H9 (cell line): ENCODE measurements around the gene NFAM1. TPM values are rescaled to one million over a fixed set of nuclear protein-coding genes. Genes with fewer than 3 reads are reported as not detected.

Experiments
- DNase-seq: peaks from one replicate; pipeline ENCODE4 v3.0.0-alpha.2; 2017
- H2AFZ ChIP-seq: one replicate; pipeline ENCODE4 v1.6.1; 2013; ENCODE audit warnings: mild to moderate bottlenecking, low read length, control low read depth, moderate library complexity
- H2AK5ac ChIP-seq: 2 replicates; pipeline ENCODE4 v1.6.1; 2013; ENCODE audit warnings: low read length, control low read depth, mixed read lengths; ENCODE audit not compliant: insufficient read length
- H2BK120ac ChIP-seq: one replicate; pipeline ENCODE4 v1.6.1; 2013; ENCODE audit warnings: low read depth, mild to moderate bottlenecking, low read length, control low read depth, inconsistent platforms; ENCODE audit not compliant: poor library complexity, severe bottlenecking
- H2BK12ac ChIP-seq: 2 replicates; pipeline ENCODE4 v1.6.1; 2013; ENCODE audit warnings: low read length, control low read depth, mixed read lengths, low read depth; ENCODE audit not compliant: insufficient read length
- H2BK15ac ChIP-seq: 2 replicates; pipeline ENCODE4 v1.6.1; 2013; ENCODE audit warnings: low read depth, low read length, control low read depth
- H2BK20ac ChIP-seq: one replicate; pipeline ENCODE4 v1.6.1; 2013; ENCODE audit warnings: low read depth, mild to moderate bottlenecking, low read length, control low read depth, inconsistent platforms; ENCODE audit not compliant: poor library complexity, severe bottlenecking
- H2BK5ac ChIP-seq: 2 replicates; pipeline ENCODE4 v1.6.1; 2013; ENCODE audit warnings: low read length, control low read depth, mixed read lengths; ENCODE audit not compliant: insufficient read length
- H3K14ac ChIP-seq: 2 replicates; pipeline ENCODE4 v1.6.1; 2013; ENCODE audit warnings: low read length, control low read depth; ENCODE audit not compliant: insufficient read depth
- H3K18ac ChIP-seq: 2 replicates; pipeline ENCODE4 v1.6.1; 2013; ENCODE audit warnings: low read depth, mild to moderate bottlenecking, mixed read lengths, low read length, control low read depth; ENCODE audit not compliant: insufficient read length
- H3K23ac ChIP-seq: 2 replicates; pipeline ENCODE4 v1.6.1; 2013; ENCODE audit warnings: low read length, control low read depth, mixed read lengths, low read depth; ENCODE audit not compliant: insufficient read length
- H3K23me2 ChIP-seq: 2 replicates; pipeline ENCODE4 v1.6.1; 2013; ENCODE audit warnings: low read depth, mild to moderate bottlenecking, mixed read lengths, low read length, control low read depth; ENCODE audit not compliant: insufficient read length, poor library complexity, severe bottlenecking
- H3K27ac ChIP-seq: 2 replicates; pipeline ENCODE4 v1.5.1; 2013; ENCODE audit warnings: low read length, control low read depth, mixed read lengths, low read depth; ENCODE audit not compliant: insufficient read length
- H3K27me3 ChIP-seq: 2 replicates; pipeline ENCODE4 v1.6.1; 2013; ENCODE audit warnings: low read length, control low read depth, inconsistent platforms; ENCODE audit not compliant: insufficient read depth
- H3K4ac ChIP-seq: 2 replicates; pipeline ENCODE4 v1.6.1; 2013; ENCODE audit warnings: low read depth, mild to moderate bottlenecking, control low read depth, inconsistent platforms, low read length, moderate library complexity
- H3K4me1 ChIP-seq: 2 replicates; pipeline ENCODE4 v1.6.1; 2013; ENCODE audit warnings: low read length, control low read depth, inconsistent platforms; ENCODE audit not compliant: insufficient read depth
- H3K4me2 ChIP-seq: 2 replicates; pipeline ENCODE4 v1.6.1; 2013; ENCODE audit warnings: low read length, control low read depth, mixed read lengths; ENCODE audit not compliant: insufficient read length, insufficient read depth
- H3K56ac ChIP-seq: 2 replicates; pipeline ENCODE4 v1.6.1; 2013; ENCODE audit warnings: low read depth, mild to moderate bottlenecking, mixed read lengths, low read length, control low read depth; ENCODE audit not compliant: insufficient read length
- H3K79me1 ChIP-seq: 2 replicates; pipeline ENCODE4 v1.6.1; 2013; ENCODE audit warnings: low read depth, mild to moderate bottlenecking, moderate library complexity, low read length, control low read depth, inconsistent platforms; ENCODE audit not compliant: insufficient read depth, poor library complexity, severe bottlenecking
- H3K79me2 ChIP-seq: 2 replicates; pipeline ENCODE4 v1.6.1; 2013; ENCODE audit warnings: low read length, control low read depth, inconsistent platforms; ENCODE audit not compliant: insufficient read depth
- H3K9ac ChIP-seq: 2 replicates; pipeline ENCODE4 v1.6.1; 2013; ENCODE audit warnings: low read length, control low read depth, mixed read lengths; ENCODE audit not compliant: insufficient read length; ENCODE audit errors: extremely low read depth
- H3K9me3 ChIP-seq: one replicate; pipeline ENCODE4 v1.6.1; 2013; ENCODE audit warnings: low read depth, low read length, inconsistent platforms; ENCODE audit not compliant: control insufficient read depth
- H3T11ph ChIP-seq: one replicate; pipeline ENCODE4 v1.6.1; 2013; ENCODE audit warnings: mild to moderate bottlenecking, low read length, control low read depth, inconsistent platforms
- H4K20me1 ChIP-seq: one replicate; pipeline ENCODE4 v1.6.1; 2013; ENCODE audit not compliant: control insufficient read depth, insufficient read length, insufficient read depth
- H4K5ac ChIP-seq: 2 replicates; pipeline ENCODE4 v1.6.1; 2013; ENCODE audit warnings: low read depth, mild to moderate bottlenecking, mixed read lengths, low read length, control low read depth; ENCODE audit not compliant: insufficient read length
- H4K8ac ChIP-seq: replicated peaks from 2 replicates; pipeline ENCODE4 v1.6.1; 2013; ENCODE audit warnings: low read length, control low read depth, mixed read lengths, low read depth; ENCODE audit not compliant: insufficient read length
- H4K91ac ChIP-seq: 2 replicates; pipeline ENCODE4 v1.6.1; 2013; ENCODE audit warnings: low read depth, mild to moderate bottlenecking, moderate library complexity, mixed read lengths, low read length, control low read depth; ENCODE audit not compliant: insufficient read length
- H3K27ac Mint-ChIP-seq, 3 experiments: 2 replicates in 2 of 3; 3 replicates in 1 of 3; pipeline ENCODE4 v1.8.0; 2020 to 2021; ENCODE audit warnings: mixed read lengths in 3 of 3, mild to moderate bottlenecking in 1 of 3, moderate library complexity in 1 of 3
- H3K27me3 Mint-ChIP-seq: 2 replicates; pipeline ENCODE4 v1.8.0; 2021; ENCODE audit warnings: low read depth, mild to moderate bottlenecking, moderate library complexity, mixed read lengths
- H3K36me3 Mint-ChIP-seq, 3 experiments: 2 replicates in 2 of 3; 3 replicates in 1 of 3; pipeline ENCODE4 v1.8.0; 2020 to 2021; ENCODE audit warnings: low read depth in 3 of 3, mixed read lengths in 3 of 3; ENCODE audit not compliant: insufficient read depth in 1 of 3
- H3K4me1 Mint-ChIP-seq, 2 experiments: 2 replicates each; pipeline ENCODE4 v1.8.0; 2020; ENCODE audit warnings: mixed read lengths in 2 of 2
- H3K4me3 Mint-ChIP-seq, 2 experiments: 2 replicates in 1 of 2; 3 replicates in 1 of 2; pipeline ENCODE4 v1.8.0; 2020 to 2021; ENCODE audit warnings: mild to moderate bottlenecking in 2 of 2, mixed read lengths in 2 of 2, moderate library complexity in 1 of 2
- H3K9me3 Mint-ChIP-seq, 2 experiments: 2 replicates in 1 of 2; 3 replicates in 1 of 2; pipeline ENCODE4 v1.8.0; 2020; ENCODE audit warnings: mild to moderate bottlenecking in 2 of 2, mixed read lengths in 2 of 2, moderate library complexity in 1 of 2
- WGBS: extraction: QIAGEN DNeasy Blood & Tissue Kit; methylation state at CpG from one replicate; pipeline ENCODE4 v1.1.7; 2013; ENCODE audit warnings: missing lambda C conversion rate, low lambda C conversion rate, mixed read lengths; ENCODE audit not compliant: insufficient read length; ENCODE audit errors: extremely low coverage; 5-methylcytosine and 5-hydroxymethylcytosine counted together
- total RNA-seq: library from RNA; stranded (reverse); gene quantifications from 2 replicates; pipeline ENCODE4 v1.2.1, GENCODE V29; 2021
- TF ChIP-seq, protein P1 (sequence below): fragments of 200-600 bp; sonication (generic); conservative IDR thresholded peaks from 3 replicates; pipeline ENCODE4 v1.8.0; 2021; ENCODE audit warnings: antibody characterized with exemption, mild to moderate bottlenecking

Gene NFAM1
- total RNA-seq, 1 experiment from 2014 or later: 0.68 TPM

DNA sequence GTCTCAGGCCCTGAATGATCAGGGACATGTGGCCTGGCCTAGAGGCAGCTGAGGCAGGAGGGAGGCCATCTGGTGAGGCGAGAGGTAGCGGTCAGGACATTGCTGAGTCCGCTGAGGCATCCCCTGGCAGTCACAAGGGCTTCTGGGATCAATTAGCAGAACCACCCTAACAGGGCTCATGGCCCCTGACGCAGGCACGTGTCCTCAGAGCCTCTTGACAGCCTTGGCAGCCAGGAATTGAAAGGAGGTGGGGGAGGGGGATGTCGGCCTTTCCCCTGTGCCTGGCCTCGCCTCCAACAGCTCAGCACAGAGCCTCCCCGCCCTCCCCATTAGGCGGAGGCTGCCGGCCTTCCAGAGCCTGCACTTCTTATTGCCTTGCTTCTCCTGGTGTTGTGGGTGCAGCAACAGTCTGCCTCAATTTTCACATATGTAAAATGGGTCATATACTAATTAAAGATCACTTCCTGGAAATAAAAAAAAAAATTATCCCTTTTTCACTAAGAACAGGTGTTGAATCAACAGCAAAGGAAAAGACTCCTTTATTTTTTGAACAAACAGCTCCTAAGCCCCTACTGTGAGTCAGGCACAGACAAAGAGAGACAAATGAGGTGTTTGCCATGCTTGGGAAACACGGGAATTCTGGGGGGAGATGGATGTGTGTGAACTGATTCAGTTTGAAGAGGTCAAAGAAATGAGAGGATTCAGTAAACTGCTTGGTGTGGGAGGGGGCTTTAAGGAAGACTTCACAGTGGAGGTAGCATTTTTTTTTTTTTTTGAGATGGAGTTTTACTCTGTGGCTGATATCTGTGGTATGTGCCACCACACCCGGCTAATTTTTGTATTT, 55.3 kb downstream of the NFAM1 start:
- TF ChIP-seq, protein P1, sequence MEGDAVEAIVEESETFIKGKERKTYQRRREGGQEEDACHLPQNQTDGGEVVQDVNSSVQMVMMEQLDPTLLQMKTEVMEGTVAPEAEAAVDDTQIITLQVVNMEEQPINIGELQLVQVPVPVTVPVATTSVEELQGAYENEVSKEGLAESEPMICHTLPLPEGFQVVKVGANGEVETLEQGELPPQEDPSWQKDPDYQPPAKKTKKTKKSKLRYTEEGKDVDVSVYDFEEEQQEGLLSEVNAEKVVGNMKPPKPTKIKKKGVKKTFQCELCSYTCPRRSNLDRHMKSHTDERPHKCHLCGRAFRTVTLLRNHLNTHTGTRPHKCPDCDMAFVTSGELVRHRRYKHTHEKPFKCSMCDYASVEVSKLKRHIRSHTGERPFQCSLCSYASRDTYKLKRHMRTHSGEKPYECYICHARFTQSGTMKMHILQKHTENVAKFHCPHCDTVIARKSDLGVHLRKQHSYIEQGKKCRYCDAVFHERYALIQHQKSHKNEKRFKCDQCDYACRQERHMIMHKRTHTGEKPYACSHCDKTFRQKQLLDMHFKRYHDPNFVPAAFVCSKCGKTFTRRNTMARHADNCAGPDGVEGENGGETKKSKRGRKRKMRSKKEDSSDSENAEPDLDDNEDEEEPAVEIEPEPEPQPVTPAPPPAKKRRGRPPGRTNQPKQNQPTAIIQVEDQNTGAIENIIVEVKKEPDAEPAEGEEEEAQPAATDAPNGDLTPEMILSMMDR: no peak
- H3K27me3 ChIP-seq: no peaks in the 10 kb centered on the region
- no peak overlapping the region for H3K4ac ChIP-seq
- no peak overlapping the region; the same call in 1 of the 2 replicates for H3K14ac ChIP-seq
- H2BK15ac ChIP-seq: no peak overlapping the region
- peaks cover 53 to 61% of the 10 kb centered on the region in 2 experiments for H3K4me1 Mint-ChIP-seq
- no peaks in the 10 kb centered on the region for H3K79me1 ChIP-seq
- H4K5ac ChIP-seq: no peak overlapping the region
- no peak overlapping the region for H2BK5ac ChIP-seq
- H2AFZ ChIP-seq: no peak overlapping the region
- no peak overlapping the region for H3K56ac ChIP-seq
- peaks cover 8 to 14% of the 10 kb centered on the region in 2 experiments for H3K9me3 Mint-ChIP-seq
- H2BK12ac ChIP-seq: no peak overlapping the region
- no peak overlapping the region for H4K8ac ChIP-seq
- H3K9ac ChIP-seq: no peak overlapping the region
- DNase-seq: peak; percentile 81
- H3K27ac Mint-ChIP-seq: peak overlapping the region in 1 of 3 experiments; percentile 20; a peak in 1 of 7 replicates
- H3K36me3 Mint-ChIP-seq: peaks cover 4 to 15% (median 7%) of the 10 kb centered on the region in 3 experiments; a peak in 4 of 7 replicates
- H2BK20ac ChIP-seq: no peak overlapping the region
- H3K79me2 ChIP-seq: no peaks in the 10 kb centered on the region
- no peak overlapping the region for H3K23ac ChIP-seq
- no peak overlapping the region for H3K18ac ChIP-seq
- no peak overlapping the region; a peak in 1 of 5 replicates for H3K4me3 Mint-ChIP-seq
- no peak overlapping the region for H2AK5ac ChIP-seq
- H3K23me2 ChIP-seq: no peaks in the 10 kb centered on the region
- no CpG with 5 or more reads among the region's 12 CpGs for WGBS
- H3T11ph ChIP-seq: no peak overlapping the region
- no peak overlapping the region for H3K27ac ChIP-seq
- no peaks in the 10 kb centered on the region for H4K20me1 ChIP-seq
- no peak overlapping the region for H2BK120ac ChIP-seq
- no peaks in the 10 kb centered on the region; the same call in 1 of the 2 replicates for H3K4me1 ChIP-seq
- H3K4me2 ChIP-seq: no peak overlapping the region
- H3K9me3 ChIP-seq: no peaks in the 10 kb centered on the region
- H3K27me3 Mint-ChIP-seq: peaks cover 35% of the 10 kb centered on the region
- H4K91ac ChIP-seq: no peak overlapping the region
